Esophagus muscularis mucosa (tissue), 3 donors: ENCODE data around the gene PARD3B.

Source experiments
- POLR2A ChIP-seq: fragments of 450-650 bp; IDR thresholded peaks from one replicate; pipeline ENCODE4 v1.6.1; 2017; ENCODE audit warnings: antibody characterized with exemption, moderate library complexity, mild to moderate bottlenecking, low read depth
- POLR2AphosphoS5 ChIP-seq, 2 donors: sonication (generic); formaldehyde crosslinking; IDR thresholded peaks; one replicate each; pipeline ENCODE4 v1.6.1; 2017; ENCODE audit warnings: antibody characterized with exemption in 2 of 2
- TF ChIP-seq, protein P1 (sequence below), 3 experiments: fragments of 200-600 bp in 2 of 3; fragments of 450-650 bp in 1 of 3; sonication (generic) in 2 of 3; IDR thresholded peaks; one replicate each; pipeline ENCODE4 v1.5.1; 2017 to 2019; ENCODE audit warnings: antibody characterized with exemption in 3 of 3, mild to moderate bottlenecking in 2 of 3, moderate library complexity in 1 of 3

DNA sequence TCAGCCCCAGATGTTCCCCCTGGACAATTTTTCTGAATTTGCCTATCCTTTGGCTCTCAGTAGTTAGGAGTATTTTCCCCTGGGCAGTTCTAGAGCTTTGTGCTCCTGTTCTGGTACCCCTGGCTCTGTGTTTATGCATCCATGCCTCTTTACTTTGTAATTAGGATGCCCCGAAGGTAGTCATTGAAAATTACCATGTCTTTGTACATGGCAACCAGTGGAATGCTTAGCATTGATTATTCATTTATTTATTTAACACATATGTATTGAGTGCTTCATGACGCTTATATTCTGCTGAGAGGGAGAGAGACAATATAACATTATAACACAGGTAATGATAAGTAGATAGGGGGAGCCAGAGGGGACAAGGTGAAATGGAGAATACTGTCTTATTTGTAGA is 346.5 kb downstream of the PARD3B start:
- no peak for TF ChIP-seq POLR2AphosphoS5 (IDR thresholded peaks at IDR 0.05)
- TF ChIP-seq, protein P1, sequence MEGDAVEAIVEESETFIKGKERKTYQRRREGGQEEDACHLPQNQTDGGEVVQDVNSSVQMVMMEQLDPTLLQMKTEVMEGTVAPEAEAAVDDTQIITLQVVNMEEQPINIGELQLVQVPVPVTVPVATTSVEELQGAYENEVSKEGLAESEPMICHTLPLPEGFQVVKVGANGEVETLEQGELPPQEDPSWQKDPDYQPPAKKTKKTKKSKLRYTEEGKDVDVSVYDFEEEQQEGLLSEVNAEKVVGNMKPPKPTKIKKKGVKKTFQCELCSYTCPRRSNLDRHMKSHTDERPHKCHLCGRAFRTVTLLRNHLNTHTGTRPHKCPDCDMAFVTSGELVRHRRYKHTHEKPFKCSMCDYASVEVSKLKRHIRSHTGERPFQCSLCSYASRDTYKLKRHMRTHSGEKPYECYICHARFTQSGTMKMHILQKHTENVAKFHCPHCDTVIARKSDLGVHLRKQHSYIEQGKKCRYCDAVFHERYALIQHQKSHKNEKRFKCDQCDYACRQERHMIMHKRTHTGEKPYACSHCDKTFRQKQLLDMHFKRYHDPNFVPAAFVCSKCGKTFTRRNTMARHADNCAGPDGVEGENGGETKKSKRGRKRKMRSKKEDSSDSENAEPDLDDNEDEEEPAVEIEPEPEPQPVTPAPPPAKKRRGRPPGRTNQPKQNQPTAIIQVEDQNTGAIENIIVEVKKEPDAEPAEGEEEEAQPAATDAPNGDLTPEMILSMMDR (IDR thresholded peaks at IDR 0.05) = no peak
- TF ChIP-seq POLR2A = no peak
